Large intestine (tissue), 3 donors: ENCODE data around the gene UVSSA. TPM values are rescaled to one million over a fixed set of nuclear protein-coding genes. Genes with fewer than 3 reads are reported as not detected.

Experiments used
- DNase-seq, 2 donors: peaks; one replicate each; pipeline versions ENCODE4 v3.0.0 to v3.0.0-alpha.2; 2013
- H3K27ac ChIP-seq: one replicate; pipeline ENCODE4 v1.5.1; 2013; ENCODE audit warnings: low read length
- H3K27me3 ChIP-seq: 2 replicates; pipeline ENCODE4 v1.6.1; 2013; ENCODE audit warnings: low read length; ENCODE audit not compliant: control insufficient read depth, insufficient read depth
- H3K36me3 ChIP-seq: 2 replicates; pipeline ENCODE4 v1.6.1; 2013; ENCODE audit warnings: low read length; ENCODE audit not compliant: control insufficient read depth, insufficient read depth
- H3K4me1 ChIP-seq: one replicate; pipeline ENCODE4 v1.6.1; 2013; ENCODE audit warnings: low read length; ENCODE audit not compliant: control insufficient read depth, insufficient read depth
- H3K4me3 ChIP-seq: one replicate; pipeline ENCODE4 v1.5.1; 2013; ENCODE audit warnings: low read length
- H3K9me3 ChIP-seq: one replicate; pipeline ENCODE4 v1.6.1; 2013; ENCODE audit warnings: mild to moderate bottlenecking, low read depth, low read length, moderate library complexity; ENCODE audit not compliant: control insufficient read depth
- WGBS: methylation state at CpG from one replicate; pipeline ENCODE4 v1.1.5; 2013; ENCODE audit warnings: low lambda C conversion rate; ENCODE audit not compliant: insufficient coverage; 5-methylcytosine and 5-hydroxymethylcytosine counted together
- polyA plus RNA-seq: library from polyadenylated mRNA; unstranded; fragments of 120-200 nt; gene quantifications from one replicate; pipeline ENCODE4 v1.2.1, GENCODE V29; 2013

The UVSSA gene
- polyA plus RNA-seq, 1 donor, result 23.5 TPM

GRCh38 chr4:1406981-1407656, 60.1 kb downstream of the UVSSA start:
- no peaks in the 10 kb centered on the region for H3K36me3 ChIP-seq
- DNase-seq, result no peak
- peaks cover 27% of the 10 kb centered on the region for H3K9me3 ChIP-seq
- 0% methylated on average over 2 of the region's 50 CpGs for WGBS
- no peak overlapping the region for H3K4me3 ChIP-seq
- peaks cover 88% of the 10 kb centered on the region for H3K27me3 ChIP-seq
- no peaks in the 10 kb centered on the region for H3K4me1 ChIP-seq
- H3K27ac ChIP-seq, result no peak overlapping the region

GRCh38 chr4:1407657-1408333, 60.8 kb downstream of the UVSSA start:
- no peak for DNase-seq
- no CpG with 5 or more reads among the region's 53 CpGs for WGBS
- Histone ChIP-seq H3K4me1 (no peaks in the 10 kb centered on the region), H3K9me3 (peaks cover 22% of the 10 kb centered on the region), H3K27ac (no peak overlapping the region), H3K36me3 (no peaks in the 10 kb centered on the region), H3K4me3 (no peak overlapping the region), H3K27me3 (peaks cover 88% of the 10 kb centered on the region)

- Histone ChIP-seq H3K4me1 (no peaks in the 10 kb centered on the region), H3K27ac (no peak overlapping the region), H3K4me3 (no peak overlapping the region), H3K36me3 (no peaks in the 10 kb centered on the region), H3K27me3 (peaks cover 91% of the 10 kb centered on the region), H3K9me3 (peaks cover 22% of the 10 kb centered on the region)
- no CpG with 5 or more reads among the region's 22 CpGs for WGBS
- DNase-seq, result no peak
Observed at GRCh38 chr4:1408418-1408817, 61.4 kb downstream of the UVSSA start.

GRCh38 chr4:1409079-1409478, 62.1 kb downstream of the UVSSA start:
- DNase-seq, result no peak
- no peak overlapping the region for H3K27ac ChIP-seq
- H3K9me3 ChIP-seq, result peaks cover 27% of the 10 kb centered on the region
- peaks cover 92% of the 10 kb centered on the region for H3K27me3 ChIP-seq
- no peaks in the 10 kb centered on the region for H3K36me3 ChIP-seq
- no CpG with 5 or more reads among the region's 14 CpGs for WGBS
- no peak overlapping the region for H3K4me3 ChIP-seq
- H3K4me1 ChIP-seq, result no peaks in the 10 kb centered on the region

- H3K4me1 ChIP-seq, result no peaks in the 10 kb centered on the region
- DNase-seq, result no peak
- peaks cover 24% of the 10 kb centered on the region for H3K9me3 ChIP-seq
- no peak overlapping the region for H3K27ac ChIP-seq
- no peaks in the 10 kb centered on the region for H3K36me3 ChIP-seq
- H3K27me3 ChIP-seq, result peaks cover 85% of the 10 kb centered on the region
- H3K4me3 ChIP-seq, result no peak overlapping the region
- no CpG with 5 or more reads among the region's 27 CpGs for WGBS
Observed at GRCh38 chr4:1409491-1410425, 62.8 kb downstream of the UVSSA start.

- no peak overlapping the region for H3K27ac ChIP-seq
- H3K9me3 ChIP-seq, result peaks cover 23% of the 10 kb centered on the region
- H3K36me3 ChIP-seq, result no peaks in the 10 kb centered on the region
- peaks cover 85% of the 10 kb centered on the region for H3K27me3 ChIP-seq
- no peak overlapping the region for H3K4me3 ChIP-seq
- no CpG with 5 or more reads among the region's 48 CpGs for WGBS
- no peaks in the 10 kb centered on the region for H3K4me1 ChIP-seq
- DNase-seq, result peak; percentile 38 to 42
Observed at GRCh38 chr4:1410491-1411325, 63.7 kb downstream of the UVSSA start.

- DNase-seq, result no peak
- H3K9me3 ChIP-seq, result peaks cover 26% of the 10 kb centered on the region
Observed at GRCh38 chr4:1411436-1412375, 64.7 kb downstream of the UVSSA start.

GRCh38 chr4:1412376-1413203, 65.6 kb downstream of the UVSSA start:
- no peaks in the 10 kb centered on the region for H3K36me3 ChIP-seq
- DNase-seq, result no peak
- H3K4me3 ChIP-seq, result no peak overlapping the region
- H3K4me1 ChIP-seq, result no peaks in the 10 kb centered on the region
- H3K27me3 ChIP-seq, result peaks cover 91% of the 10 kb centered on the region
- no peak overlapping the region for H3K27ac ChIP-seq
- WGBS, result no CpG with 5 or more reads among the region's 15 CpGs
- peaks cover 18% of the 10 kb centered on the region for H3K9me3 ChIP-seq

More at GRCh38 chr4:1411436-1412375, 64.7 kb downstream of the UVSSA start:
- Histone ChIP-seq H3K36me3 (no peaks in the 10 kb centered on the region), H3K4me1 (no peaks in the 10 kb centered on the region), H3K4me3 (no peak overlapping the region), H3K27ac (no peak overlapping the region), H3K27me3 (peaks cover 92% of the 10 kb centered on the region)
- WGBS, result no CpG with 5 or more reads among the region's 17 CpGs
